ENCODE results near the gene DSTYK.
"Not testable (repeated sequence)": the region's sequence is repeated elsewhere in the genome, so short reads cannot be mapped to it uniquely, and the experiment has no call there.

Gene DSTYK

GRCh38 chr1:205170532-205171269, 40.8 kb downstream of the DSTYK start:
- DNase-seq (ENCODE audit: low spot score): no peak

- no peak for DNase-seq (ENCODE audit: low spot score)
Measured at GRCh38 chr1:205169248-205169647, 42.3 kb downstream of the DSTYK start.

DNA sequence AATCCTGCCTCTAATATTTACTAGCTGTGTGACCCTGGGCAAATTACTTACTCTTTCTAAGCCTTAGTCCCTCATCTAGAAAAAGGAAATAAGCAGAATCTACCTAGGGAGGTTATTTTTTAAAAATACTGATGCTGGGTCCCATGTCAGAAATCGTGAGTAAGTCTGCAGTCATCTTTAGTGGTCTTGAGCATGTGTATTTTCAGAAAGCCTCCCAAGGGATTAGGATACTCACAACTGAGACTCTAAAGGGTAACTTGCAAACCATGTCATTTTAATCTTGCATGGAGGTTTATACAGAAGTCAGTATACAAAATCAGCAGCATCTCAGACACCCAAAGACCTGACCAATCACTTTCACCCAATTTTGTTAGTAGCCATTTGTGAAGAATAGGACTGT, 43.2 kb downstream of the DSTYK start:
- no peak for DNase-seq (ENCODE audit: low spot score)

GRCh38 chr1:205162301-205162700, 49.2 kb downstream of the DSTYK start:
- no peak for DNase-seq (ENCODE audit: low spot score)

DNA sequence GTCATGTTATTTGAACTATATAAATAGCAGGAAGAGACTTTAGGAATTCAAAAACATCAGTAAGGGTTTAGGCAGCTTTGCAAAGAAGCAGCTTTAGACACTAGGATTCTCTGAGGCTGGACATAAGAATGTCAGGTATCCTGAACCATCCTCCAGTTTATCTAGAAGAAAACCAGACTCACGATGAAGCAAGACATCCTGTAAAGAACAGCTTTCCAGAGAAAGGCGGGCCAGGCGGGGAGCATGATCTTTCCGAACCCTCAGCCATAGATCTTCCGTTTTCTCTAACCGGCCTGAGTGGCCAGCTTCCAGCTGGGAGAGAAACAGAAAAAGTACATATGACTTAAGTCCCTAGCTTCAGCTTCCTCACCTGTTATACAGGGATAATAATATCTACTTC, 50.4 kb downstream of the DSTYK start:
- no peak for DNase-seq (ENCODE audit: low spot score)

DNA sequence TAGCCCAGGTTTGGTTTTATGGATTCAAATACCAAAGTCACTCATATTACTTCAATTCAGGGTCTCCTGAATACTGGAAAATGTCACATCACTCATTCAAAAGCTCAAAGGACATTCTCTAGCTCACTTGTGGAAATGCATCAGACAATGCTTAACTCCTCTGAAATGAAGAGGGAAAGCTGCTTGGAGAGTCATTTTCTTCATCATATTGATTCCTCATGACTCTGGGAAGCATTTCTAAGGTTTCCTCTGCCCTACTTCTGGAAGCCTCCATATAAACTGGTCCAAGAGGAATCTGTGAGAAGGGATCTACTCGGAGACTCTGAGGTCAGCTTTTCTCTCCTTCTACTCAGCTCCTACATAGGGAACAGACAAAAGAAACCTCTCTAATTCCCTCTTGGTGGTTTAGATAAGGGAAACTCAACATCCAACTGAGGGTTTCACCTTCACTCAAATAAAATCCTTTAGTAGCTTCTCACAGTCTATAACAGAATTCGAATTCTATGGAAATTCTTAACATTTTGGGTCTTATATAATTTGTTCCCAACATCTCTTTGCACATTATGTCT, 53.4 kb downstream of the DSTYK start:
- DNase-seq (ENCODE audit: low spot score): no peak

- not testable (repeated sequence) for DNase-seq (ENCODE audit: low spot score)
Measured at GRCh38 chr1:205155665-205156377, 55.7 kb downstream of the DSTYK start.

DNA sequence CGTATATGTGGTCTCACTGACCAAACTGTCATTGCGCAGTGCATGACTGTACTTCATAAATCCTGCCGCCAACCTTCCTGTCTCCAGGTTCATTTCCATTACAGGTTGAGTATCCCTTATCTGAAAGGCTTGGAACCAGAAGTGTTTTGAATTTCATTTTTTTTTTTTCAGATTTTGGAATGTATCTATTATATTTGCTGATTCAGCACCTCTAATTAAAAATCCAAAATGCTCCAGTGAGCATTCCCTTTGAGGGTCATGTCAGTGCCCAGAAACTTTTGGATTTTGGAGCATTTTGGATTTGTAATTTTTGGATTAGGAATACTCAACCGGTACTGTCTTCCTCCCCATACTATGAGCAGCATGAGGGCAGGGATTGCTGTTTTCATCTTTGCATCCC, 59.0 kb downstream of the DSTYK start:
- no peak for DNase-seq (ENCODE audit: low spot score)

DNA sequence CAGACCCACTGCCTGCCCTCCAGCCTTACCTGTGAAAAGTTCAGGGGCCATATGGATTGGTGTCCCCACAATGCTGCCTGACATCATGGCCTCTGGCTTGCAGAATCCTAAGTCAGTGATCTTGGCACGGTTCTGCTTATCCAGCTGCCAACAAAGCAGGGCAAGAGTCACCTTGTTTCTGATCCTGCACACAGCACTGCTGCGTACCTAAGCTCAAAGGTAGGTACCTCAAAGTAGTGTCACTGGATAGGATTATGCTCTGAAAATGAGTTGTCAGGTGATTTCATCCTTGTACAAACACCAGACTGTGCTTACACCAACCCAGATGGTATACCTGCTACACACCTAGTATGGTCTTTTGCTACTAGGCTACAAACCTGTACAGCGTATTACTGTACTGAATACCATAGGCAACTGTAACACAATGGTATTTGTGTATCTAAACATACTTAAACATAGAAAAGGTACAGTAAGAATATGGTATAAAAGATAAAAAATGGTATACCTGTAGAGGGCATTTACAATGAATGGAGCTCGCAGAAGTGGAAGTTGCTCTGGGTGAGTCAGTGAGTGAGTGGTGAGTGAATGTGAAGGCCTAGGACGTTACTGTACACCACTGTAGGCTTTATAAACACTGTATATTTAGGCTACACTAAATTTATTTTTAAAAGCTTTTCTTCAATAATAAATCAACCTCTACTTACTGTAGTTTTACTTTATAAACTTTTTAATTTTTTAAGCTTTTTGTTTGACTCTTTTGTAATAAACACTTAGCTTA, 60.7 kb downstream of the DSTYK start:
- no peak for DNase-seq (ENCODE audit: low spot score)

- DNase-seq (ENCODE audit: low spot score): no peak
Measured at GRCh38 chr1:205147191-205147835, 64.2 kb downstream of the DSTYK start.

DNA sequence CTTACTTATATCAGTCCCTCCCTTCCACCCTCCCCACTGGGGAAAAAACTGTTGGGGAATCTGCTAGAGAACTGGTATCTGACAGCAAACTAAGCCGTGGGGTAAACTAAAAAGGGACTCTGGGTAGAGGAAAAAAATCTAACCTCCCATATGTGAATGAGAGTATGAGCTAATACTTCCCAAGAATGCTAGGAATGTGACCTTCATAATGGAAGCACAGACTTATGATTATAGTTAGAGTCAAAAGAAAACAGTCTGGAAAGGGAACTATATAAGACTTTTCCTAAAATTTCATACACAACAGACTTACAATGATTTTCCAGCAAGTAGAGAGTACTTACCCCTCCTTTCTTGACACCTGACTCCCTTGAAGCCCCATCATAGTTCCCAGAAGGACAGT, 66.8 kb downstream of the DSTYK start:
- DNase-seq (ENCODE audit: low spot score): no peak

DNA sequence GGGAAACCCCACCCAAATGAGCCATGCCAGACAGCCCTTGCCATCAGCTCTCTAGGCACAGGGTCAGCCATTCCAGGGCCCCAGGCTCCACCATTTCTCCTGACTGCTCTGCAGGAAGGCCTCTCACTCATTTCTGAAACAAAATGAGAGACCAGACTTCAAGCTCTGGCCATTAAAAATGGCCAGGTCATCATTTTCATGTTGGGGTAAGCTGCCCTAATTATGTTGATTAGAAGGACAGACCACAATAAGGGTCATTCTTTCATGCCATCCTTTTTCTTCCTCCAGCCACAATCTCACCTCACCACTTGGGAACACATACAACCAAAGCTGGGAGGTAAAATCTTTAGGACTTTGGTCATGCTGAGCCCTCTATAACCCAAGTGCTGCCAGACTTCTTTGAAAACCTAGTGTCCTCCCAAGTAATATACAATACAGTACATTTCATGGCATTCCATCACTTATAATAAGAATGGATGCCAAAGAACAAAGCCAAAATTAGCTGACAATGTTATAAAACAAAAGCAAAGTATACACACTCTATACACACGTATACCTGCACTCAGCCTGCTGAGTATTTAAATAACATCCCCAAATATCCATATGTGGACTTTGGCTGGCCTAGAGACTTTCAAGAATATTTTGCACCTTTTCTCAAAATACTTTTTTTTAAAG, 67.3 kb downstream of the DSTYK start:
- DNase-seq (ENCODE audit: low spot score): no peak

- DNase-seq (ENCODE audit: low spot score): no peak
Measured at GRCh38 chr1:205142102-205142469, 69.4 kb downstream of the DSTYK start.

DNA sequence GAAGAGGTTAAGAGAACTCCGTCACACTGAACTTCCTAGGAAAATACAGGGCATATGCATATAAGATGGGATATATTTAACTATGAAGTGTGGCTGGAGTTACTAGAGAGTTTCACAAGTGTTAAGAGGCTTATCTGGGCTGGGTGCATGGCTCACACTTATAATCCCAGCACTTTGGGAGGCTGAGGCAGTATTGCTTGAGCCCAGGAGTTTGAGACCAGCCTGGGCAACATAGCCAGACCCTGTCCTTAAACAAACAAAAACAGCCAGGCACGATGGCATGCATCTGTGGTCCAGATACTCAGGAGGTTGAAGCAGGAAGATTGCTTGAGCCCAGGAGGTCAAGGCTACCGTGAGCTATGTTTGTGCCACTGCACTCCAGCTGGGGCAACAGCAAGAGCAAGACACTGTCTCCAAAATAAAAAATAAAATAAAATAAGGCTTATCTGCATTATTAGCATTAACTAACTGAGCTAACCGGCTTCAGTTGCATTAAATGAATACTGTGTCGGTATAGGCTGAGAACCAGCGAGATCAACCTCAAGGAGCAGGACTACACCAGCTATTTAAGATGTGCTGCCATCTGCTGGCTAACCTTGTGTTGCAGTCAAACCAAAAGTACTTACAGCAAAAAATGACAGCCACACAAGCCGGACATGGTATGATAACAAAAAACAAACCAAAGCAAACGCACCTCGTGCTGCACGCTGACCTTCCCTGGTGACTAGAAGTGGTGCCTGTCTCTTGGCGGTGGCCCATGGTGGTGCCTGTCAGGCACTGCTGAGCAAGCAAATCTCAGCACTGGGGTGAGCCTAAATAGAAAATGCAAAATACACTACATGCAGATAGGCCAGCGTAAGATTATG, 70.0 kb downstream of the DSTYK start:
- DNase-seq (ENCODE audit: low spot score): peak; percentile 85

DNA sequence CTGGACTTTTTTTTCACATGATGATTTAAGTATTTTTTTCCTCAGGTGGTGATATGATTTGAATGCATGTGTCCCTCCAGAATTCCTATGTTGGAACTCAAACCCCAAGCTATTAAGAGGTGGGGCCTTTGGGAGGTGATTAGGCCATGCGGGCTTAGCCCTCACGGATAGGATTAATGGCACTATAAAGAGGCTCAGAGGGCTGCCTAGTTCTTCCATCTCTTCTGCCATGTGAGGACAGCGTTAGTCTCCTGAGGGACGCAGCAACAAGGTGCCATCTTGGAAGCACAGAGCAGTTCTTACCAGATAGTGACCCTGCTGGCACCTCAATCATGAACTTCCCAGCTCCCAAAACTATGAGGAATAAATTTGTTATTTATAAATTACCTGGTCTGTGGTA, 71.4 kb downstream of the DSTYK start:
- DNase-seq (ENCODE audit: low spot score): peak; percentile 61

DNA sequence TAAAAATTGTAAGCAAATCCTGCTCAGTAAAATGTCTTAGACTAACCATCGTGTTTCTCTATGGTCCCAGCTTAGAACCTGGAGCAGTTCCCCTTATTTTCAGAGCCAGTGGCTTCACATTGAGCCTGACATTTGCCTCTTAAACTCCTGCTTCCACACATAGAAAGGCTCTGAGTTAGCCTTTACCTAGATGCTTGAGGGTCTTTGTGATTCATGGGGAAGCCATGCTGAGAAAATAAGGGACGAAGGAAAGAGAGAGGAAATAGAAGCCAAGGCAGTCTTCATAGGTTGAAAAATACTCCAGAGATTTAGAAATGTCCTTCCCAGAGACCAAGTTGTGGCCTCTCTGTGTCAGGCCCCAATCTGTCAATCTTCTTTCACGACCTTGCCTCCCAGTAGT, 73.6 kb downstream of the DSTYK start:
- no peak for DNase-seq (ENCODE audit: low spot score)

DNA sequence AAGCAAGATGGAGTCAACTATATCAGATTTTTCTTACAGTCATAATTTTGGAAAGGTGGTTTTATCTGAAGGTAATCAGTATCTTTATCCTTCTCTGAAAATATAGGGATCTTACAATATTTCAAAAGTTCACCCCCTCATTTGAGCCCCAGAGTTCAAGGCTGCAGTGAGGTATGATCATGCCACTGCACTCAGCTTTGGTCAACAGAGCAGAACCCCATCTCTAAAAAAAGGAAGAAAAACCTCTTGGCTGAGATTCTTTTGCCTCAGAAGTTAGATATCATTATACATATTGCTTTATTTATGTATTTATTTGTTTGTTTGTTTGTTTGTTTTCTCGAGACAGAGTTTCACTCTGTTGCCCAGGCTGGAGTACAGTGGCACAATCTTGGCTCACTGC, 78.2 kb downstream of the DSTYK start:
- no peak for DNase-seq (ENCODE audit: low spot score)

DNA sequence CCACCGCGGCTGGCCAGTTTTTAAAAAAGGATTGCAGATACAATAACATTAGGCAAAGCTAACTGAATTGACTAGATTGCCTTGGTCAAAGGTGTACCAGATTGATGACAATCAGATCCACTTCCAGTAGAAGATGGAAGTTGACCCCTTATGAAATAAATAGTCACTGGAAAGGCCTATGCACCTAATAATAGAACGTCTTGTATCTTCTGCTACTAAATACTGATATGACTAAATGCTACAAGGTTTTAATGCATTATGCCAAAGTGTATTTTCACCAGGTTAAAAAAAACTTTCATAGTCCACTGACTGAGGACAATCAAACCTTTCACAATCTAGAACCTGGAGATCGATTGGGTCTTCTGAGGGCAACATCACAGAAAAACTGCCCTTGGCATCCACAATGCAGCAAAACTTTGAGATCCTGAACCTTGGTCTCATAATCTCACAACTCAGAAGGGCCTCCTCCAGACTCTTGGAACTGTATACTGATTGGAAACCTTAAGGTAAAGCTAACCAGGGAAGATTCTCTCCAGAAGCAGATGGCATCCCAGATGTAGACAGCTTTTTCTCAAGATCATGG, 82.0 kb downstream of the DSTYK start:
- no peak for DNase-seq (ENCODE audit: low spot score)

- DNase-seq (ENCODE audit: low spot score): no peak
Measured at GRCh38 chr1:205128050-205128449, 83.5 kb downstream of the DSTYK start.

GRCh38 chr1:205127646-205128045, 83.9 kb downstream of the DSTYK start:
- DNase-seq (ENCODE audit: low spot score): no peak

All from D341Med (cell line).